Stimulated activated CD4-positive, alpha-beta T cell treated with anti-CD3 and anti-CD28 coated beads, Interleukin-4, amount 100 ng/mL, for 48 hours (primary cell): ENCODE measurements around the gene SCFD2.
A peak's percentile ranks its signal among the peaks of the same experiment; 100 is the strongest.

ENCODE experiments used
- DNase-seq, 2 donors: peaks; one replicate each; pipeline ENCODE4 v3.0.0-alpha.2; 2020; ENCODE audit warnings: low read depth in 2 of 2

Gene SCFD2

GRCh38 chr4:52926196-52926974 is 439.5 kb downstream of the SCFD2 start:
- no peak for DNase-seq

- no peak for DNase-seq
Measured at GRCh38 chr4:52925531-52925968, 440.3 kb downstream of the SCFD2 start.

GRCh38 chr4:52919461-52919860 is 446.4 kb downstream of the SCFD2 start:
- no peak for DNase-seq

- DNase-seq: no peak
Measured at GRCh38 chr4:52917817-52918216, 448.0 kb downstream of the SCFD2 start.

- no peak for DNase-seq
Measured at GRCh38 chr4:52915730-52916300, 450.0 kb downstream of the SCFD2 start.

- DNase-seq: no peak
Measured at GRCh38 chr4:52915191-52915590, 450.7 kb downstream of the SCFD2 start.

GRCh38 chr4:52914051-52914605 is 451.7 kb downstream of the SCFD2 start:
- no peak for DNase-seq

GRCh38 chr4:52912608-52913007 is 453.3 kb downstream of the SCFD2 start:
- DNase-seq: no peak

- DNase-seq: peak; percentile 67 to 73
Measured at GRCh38 chr4:52911684-52912294, 454.1 kb downstream of the SCFD2 start.

- no peak for DNase-seq
Measured at GRCh38 chr4:52910115-52910514, 455.7 kb downstream of the SCFD2 start.

GRCh38 chr4:52907510-52907909 is 458.4 kb downstream of the SCFD2 start:
- DNase-seq: no peak

GRCh38 chr4:52904421-52904820 is 461.4 kb downstream of the SCFD2 start:
- no peak for DNase-seq

- no peak for DNase-seq
Measured at GRCh38 chr4:52903273-52903672, 462.6 kb downstream of the SCFD2 start.

- DNase-seq: no peak
Measured at GRCh38 chr4:52894443-52894842, 471.4 kb downstream of the SCFD2 start.

- no peak for DNase-seq
Measured at GRCh38 chr4:52892880-52893279, 473.0 kb downstream of the SCFD2 start.

- DNase-seq: no peak
Measured at GRCh38 chr4:52891743-52892142, 474.1 kb downstream of the SCFD2 start.

GRCh38 chr4:52890521-52890791 is 475.4 kb downstream of the SCFD2 start:
- DNase-seq: no peak

GRCh38 chr4:52889778-52890520 is 475.9 kb downstream of the SCFD2 start:
- DNase-seq: no peak

- no peak for DNase-seq
Measured at GRCh38 chr4:52889354-52889753, 476.5 kb downstream of the SCFD2 start.

GRCh38 chr4:52884994-52885393 is 480.9 kb downstream of the SCFD2 start:
- DNase-seq: no peak

- no peak for DNase-seq
Measured at GRCh38 chr4:52883707-52884669, 481.9 kb downstream of the SCFD2 start.
